22Rv1 (cell line): Measurements from ENCODE around the gene ZNF718.
"Not testable (repeated sequence)": the region's sequence is repeated elsewhere in the genome, so short reads cannot be mapped to it uniquely, and the experiment has no call there.

Source experiments
- CTCF ChIP-seq: fragments of 450-650 bp; IDR thresholded peaks from 2 replicates; pipeline ENCODE4 v1.5.1; 2017; ENCODE audit warnings: mild to moderate bottlenecking
- ZFX ChIP-seq: fragments of 450-650 bp; IDR thresholded peaks from 2 replicates; pipeline ENCODE4 v1.6.1; 2017; ENCODE audit warnings: antibody characterized with exemption, borderline replicate concordance

- TF ChIP-seq CTCF, ZFX: not testable (repeated sequence)
Measured at GRCh38 chr4:202822-203221, 78.5 kb downstream of the ZNF718 start.
